CD14-positive monocyte (primary cell): ENCODE measurements around the gene SMARCE1. TPM values are rescaled to one million over a fixed set of nuclear protein-coding genes. Genes with fewer than 3 reads are reported as not detected.
A peak's percentile ranks its signal among the peaks of the same experiment; 100 is the strongest.

ENCODE experiments used
- DNase-seq, 3 donors: peaks; one replicate each; pipeline ENCODE4 v3.0.0-alpha.2; 2011 to 2022
- H2AFZ ChIP-seq: 2 replicates; pipeline ENCODE4 v1.6.0; 2012; ENCODE audit warnings: mild to moderate bottlenecking, low read depth, low read length, inconsistent platforms; ENCODE audit not compliant: insufficient read depth, poor library complexity, severe bottlenecking
- H3K27ac ChIP-seq, 2 donors: 1 replicate in 1 of 2; 2 replicates in 1 of 2; pipeline ENCODE4 v1.5.1; 2012 to 2013; ENCODE audit warnings: low read length in 2 of 2, control low read depth in 1 of 2, inconsistent platforms in 1 of 2, low read depth in 1 of 2, mild to moderate bottlenecking in 1 of 2
- H3K27me3 ChIP-seq, 2 donors: one replicate each; pipeline versions ENCODE4 v1.6.0 to v1.6.1; 2011 to 2013; ENCODE audit warnings: low read length in 2 of 2; ENCODE audit not compliant: control insufficient read depth in 2 of 2, insufficient read depth in 2 of 2
- H3K36me3 ChIP-seq, 2 donors: replicated peaks in 1 of 2; 1 replicate in 1 of 2; 2 replicates in 1 of 2; pipeline versions ENCODE4 v1.5.1 to v1.6.1; 2012 to 2013; ENCODE audit warnings: low read length in 2 of 2, control low read depth in 1 of 2, inconsistent platforms in 1 of 2, mild to moderate bottlenecking in 1 of 2; ENCODE audit not compliant: insufficient read depth in 2 of 2, control insufficient read depth in 1 of 2
- H3K4me1 ChIP-seq, 2 donors: 1 replicate in 1 of 2; 2 replicates in 1 of 2; pipeline versions ENCODE4 v1.5.1 to v1.6.1; 2012 to 2013; ENCODE audit warnings: low read length in 2 of 2, control low read depth in 1 of 2, inconsistent platforms in 1 of 2, mild to moderate bottlenecking in 1 of 2, moderate library complexity in 1 of 2; ENCODE audit not compliant: insufficient read depth in 2 of 2, control insufficient read depth in 1 of 2
- H3K4me2 ChIP-seq: replicated peaks from 2 replicates; pipeline ENCODE3; 2012; ENCODE audit warnings: low read length, moderate library complexity, mild to moderate bottlenecking; ENCODE audit not compliant: poor library complexity, severe bottlenecking; ENCODE audit errors: extremely low read depth
- H3K4me3 ChIP-seq, 3 experiments: fragments of 200-600 bp in 1 of 3; sonication (generic) in 1 of 3; replicated peaks in 1 of 3; 1 replicate in 2 of 3; 2 replicates in 1 of 3; pipeline ENCODE4 v1.5.1; 2011 to 2013; ENCODE audit warnings: low read length in 3 of 3, mild to moderate bottlenecking in 3 of 3, control low read depth in 2 of 3, low read depth in 2 of 3, inconsistent platforms in 1 of 3, moderate library complexity in 1 of 3
- H3K79me2 ChIP-seq: 2 replicates; pipeline ENCODE4 v1.6.0; 2012; ENCODE audit warnings: mild to moderate bottlenecking, control low read depth, inconsistent platforms, low read length, moderate library complexity; ENCODE audit not compliant: insufficient read depth
- H3K9ac ChIP-seq: 2 replicates; pipeline ENCODE4 v1.6.0; 2017; ENCODE audit warnings: low read length, mild to moderate bottlenecking; ENCODE audit not compliant: insufficient read depth, poor library complexity, severe bottlenecking
- H3K9me3 ChIP-seq, 2 donors: replicated peaks in 1 of 2; 1 replicate in 1 of 2; 2 replicates in 1 of 2; pipeline versions ENCODE4 v1.5.1 to v1.6.1; 2012 to 2013; ENCODE audit warnings: low read length in 2 of 2, control low read depth in 1 of 2; ENCODE audit not compliant: control insufficient read depth in 1 of 2, insufficient read depth in 1 of 2
- H4K20me1 ChIP-seq: 2 replicates; pipeline ENCODE4 v1.6.0; 2012; ENCODE audit warnings: mild to moderate bottlenecking, low read length, control low read depth, moderate library complexity; ENCODE audit not compliant: insufficient read depth
- H3K27ac Mint-ChIP-seq, 7 donors: one replicate each; pipeline ENCODE4 v1.8.0; 2020; ENCODE audit warnings: mild to moderate bottlenecking in 7 of 7, mixed read lengths in 7 of 7, moderate library complexity in 6 of 7, inconsistent platforms in 2 of 7
- H3K27me3 Mint-ChIP-seq, 3 donors: one replicate each; pipeline ENCODE4 v1.8.0; 2021 to 2022; ENCODE audit warnings: low read depth in 3 of 3, mild to moderate bottlenecking in 3 of 3, mixed read lengths in 3 of 3, moderate library complexity in 3 of 3, inconsistent platforms in 1 of 3
- H3K36me3 Mint-ChIP-seq, 2 donors: one replicate each; pipeline ENCODE4 v1.8.0; 2020; ENCODE audit warnings: mixed read lengths in 2 of 2, inconsistent platforms in 1 of 2, mild to moderate bottlenecking in 1 of 2
- H3K4me1 Mint-ChIP-seq: one replicate; pipeline ENCODE4 v1.8.0; 2020; ENCODE audit warnings: mild to moderate bottlenecking, mixed read lengths
- H3K4me3 Mint-ChIP-seq, 2 donors: one replicate each; pipeline ENCODE4 v1.8.0; 2020; ENCODE audit warnings: mild to moderate bottlenecking in 2 of 2, mixed read lengths in 2 of 2, moderate library complexity in 1 of 2
- H3K9me3 Mint-ChIP-seq, 7 donors: one replicate each; pipeline ENCODE4 v1.8.0; 2020 to 2022; ENCODE audit warnings: mixed read lengths in 7 of 7, mild to moderate bottlenecking in 6 of 7, moderate library complexity in 6 of 7, inconsistent platforms in 2 of 7
- WGBS: methylation state at CpG from one replicate; pipeline ENCODE4 v1.1.5; 2013; ENCODE audit warnings: missing lambda C conversion rate; ENCODE audit not compliant: insufficient coverage; 5-methylcytosine and 5-hydroxymethylcytosine counted together
- intact Hi-C, 2 donors: fragments of 100-400 bp; cut with micrococcal nuclease; formaldehyde crosslinking; loops; one replicate each; pipeline versions ENCODE4 v1.15.0 to v1.15.1; 2023
- polyA plus RNA-seq, 3 donors: library from polyadenylated mRNA; depleted of rRNA in 1 of 3; unstranded in 2 of 3; stranded (reverse) in 1 of 3; fragments of 300-500 nt in 2 of 3; fragments of >200 nt in 1 of 3; fragmentation: Illumina TruSeq in 2 of 3; gene quantifications; 1 replicate in 2 of 3; 2 replicates in 1 of 3; pipeline ENCODE4 v1.2.3, GENCODE V29; 2012 to 2021
- TF ChIP-seq, protein P1 (sequence below): fragments of 200-600 bp; IDR thresholded peaks from one replicate; pipeline ENCODE4 v1.8.0; 2022; ENCODE audit warnings: antibody characterized with exemption, mild to moderate bottlenecking

The SMARCE1 gene
- polyA plus RNA-seq, 3 donors, result 18.6 to 127 (median 119) TPM

DNA sequence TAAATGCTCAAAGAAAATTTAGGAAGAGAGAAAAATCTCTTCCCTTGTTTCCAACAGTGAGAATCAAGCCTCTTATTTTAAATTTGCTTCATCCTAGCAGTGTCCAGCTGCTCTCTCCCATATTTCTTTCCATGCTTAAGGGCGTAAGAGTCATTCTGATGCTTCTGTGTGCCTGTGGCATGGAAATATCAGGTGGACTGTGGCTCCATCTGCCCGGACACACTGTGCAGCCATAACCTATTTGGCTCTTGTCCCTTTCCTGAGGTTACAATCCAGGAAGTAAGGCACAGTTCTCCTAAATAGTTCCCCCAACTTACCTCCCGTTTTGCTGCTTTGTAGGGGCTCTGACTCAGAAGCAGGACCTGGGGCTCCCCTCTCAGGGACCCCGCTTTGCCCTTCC lies 23.7 kb upstream of the SMARCE1 start:
- WGBS, result 30% methylated on average over 2 of the region's 4 CpGs
- Histone ChIP-seq H3K4me2 (no peak overlapping the region), H3K4me3 (no peak overlapping the region), H3K27me3 (peaks cover 30 to 32% of the 10 kb centered on the region in 2 donors), H3K79me2 (no peaks in the 10 kb centered on the region), H2AFZ (peak overlapping the region; percentile 59), H3K4me1 (peaks cover 5% of the 10 kb centered on the region in 2 donors), H4K20me1 (no peaks in the 10 kb centered on the region), H3K36me3 (no peaks in the 10 kb centered on the region), H3K27ac (no peak overlapping the region), H3K9ac (no peak overlapping the region), H3K9me3 (no peaks in the 10 kb centered on the region)
- no peak for DNase-seq
- no peak overlapping the region for H3K27ac Mint-ChIP-seq
- peaks cover 29 to 46% (median 31%) of the 10 kb centered on the region in 3 donors for H3K27me3 Mint-ChIP-seq
- TF ChIP-seq, protein P1, sequence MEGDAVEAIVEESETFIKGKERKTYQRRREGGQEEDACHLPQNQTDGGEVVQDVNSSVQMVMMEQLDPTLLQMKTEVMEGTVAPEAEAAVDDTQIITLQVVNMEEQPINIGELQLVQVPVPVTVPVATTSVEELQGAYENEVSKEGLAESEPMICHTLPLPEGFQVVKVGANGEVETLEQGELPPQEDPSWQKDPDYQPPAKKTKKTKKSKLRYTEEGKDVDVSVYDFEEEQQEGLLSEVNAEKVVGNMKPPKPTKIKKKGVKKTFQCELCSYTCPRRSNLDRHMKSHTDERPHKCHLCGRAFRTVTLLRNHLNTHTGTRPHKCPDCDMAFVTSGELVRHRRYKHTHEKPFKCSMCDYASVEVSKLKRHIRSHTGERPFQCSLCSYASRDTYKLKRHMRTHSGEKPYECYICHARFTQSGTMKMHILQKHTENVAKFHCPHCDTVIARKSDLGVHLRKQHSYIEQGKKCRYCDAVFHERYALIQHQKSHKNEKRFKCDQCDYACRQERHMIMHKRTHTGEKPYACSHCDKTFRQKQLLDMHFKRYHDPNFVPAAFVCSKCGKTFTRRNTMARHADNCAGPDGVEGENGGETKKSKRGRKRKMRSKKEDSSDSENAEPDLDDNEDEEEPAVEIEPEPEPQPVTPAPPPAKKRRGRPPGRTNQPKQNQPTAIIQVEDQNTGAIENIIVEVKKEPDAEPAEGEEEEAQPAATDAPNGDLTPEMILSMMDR, result no peak
- no peaks in the 10 kb centered on the region for H3K9me3 Mint-ChIP-seq
- intact Hi-C loops, result no loop called here
- H3K4me1 Mint-ChIP-seq, result peaks cover 7% of the 10 kb centered on the region
- H3K4me3 Mint-ChIP-seq, result no peak overlapping the region
- no peaks in the 10 kb centered on the region for H3K36me3 Mint-ChIP-seq

DNA sequence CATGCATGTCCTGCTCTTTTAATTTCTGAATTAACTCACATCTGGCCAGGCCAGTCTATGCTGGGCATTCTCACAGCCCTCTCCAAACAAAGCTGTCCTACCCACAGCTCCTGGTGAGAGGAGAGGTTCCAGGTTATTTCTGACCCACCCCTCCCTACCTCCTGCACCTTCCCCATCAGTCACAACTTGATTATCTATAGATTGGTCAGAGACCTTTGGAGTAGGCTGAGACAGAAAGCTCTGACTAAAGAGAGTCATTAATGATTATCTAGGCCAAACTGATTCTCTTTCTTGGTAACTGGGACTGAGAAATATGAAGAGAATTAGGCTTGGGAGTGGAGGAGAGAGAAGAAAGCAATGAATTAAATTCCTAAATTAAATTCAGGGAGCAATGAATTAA lies 18.7 kb upstream of the SMARCE1 start:
- Mint-ChIP-seq H3K4me3 (peak overlapping the region in 1 of 2 donors; percentile 28), H3K4me1 (peaks cover 2% of the 10 kb centered on the region), H3K36me3 (no peaks in the 10 kb centered on the region), H3K27me3 (peaks cover 40 to 64% (median 59%) of the 10 kb centered on the region in 3 donors), H3K27ac (no peak overlapping the region), H3K9me3 (peaks cover 0 to 3% (median 0%) of the 10 kb centered on the region in 7 donors)
- no peak for DNase-seq
- TF ChIP-seq, protein P1, result no peak
- Histone ChIP-seq H3K27ac (no peak overlapping the region), H3K36me3 (no peaks in the 10 kb centered on the region), H2AFZ (no peak overlapping the region), H3K4me2 (no peak overlapping the region), H4K20me1 (no peaks in the 10 kb centered on the region), H3K4me3 (no peak overlapping the region), H3K79me2 (no peaks in the 10 kb centered on the region), H3K9ac (no peak overlapping the region), H3K4me1 (no peaks in the 10 kb centered on the region), H3K27me3 (peaks cover 48 to 49% of the 10 kb centered on the region in 2 donors), H3K9me3 (no peaks in the 10 kb centered on the region)
- intact Hi-C loops, result no loop called here
